Thyroid gland (tissue), 4 donors: ENCODE results near the gene TSPAN1.

ENCODE experiments used
- CTCF ChIP-seq, 6 experiments: fragments of 200-600 bp in 3 of 6; fragments of 450-650 bp in 3 of 6; sonication (generic) in 3 of 6; IDR thresholded peaks; one replicate each; pipeline ENCODE4 v1.5.1; 2016 to 2019; ENCODE audit warnings: antibody characterized with exemption in 6 of 6, mild to moderate bottlenecking in 2 of 6, inconsistent platforms in 1 of 6, moderate library complexity in 1 of 6
- POLR2A ChIP-seq, 2 donors: fragments of 450-650 bp; IDR thresholded peaks; one replicate each; pipeline ENCODE4 v1.6.1; 2017; ENCODE audit warnings: antibody characterized with exemption in 2 of 2, mild to moderate bottlenecking in 2 of 2, moderate library complexity in 1 of 2

- TF ChIP-seq POLR2A (IDR thresholded peaks at IDR 0.05) (no peak), CTCF (IDR thresholded peaks at IDR 0.05) (no peak)
These were observed 16.3 kb downstream of the TSPAN1 start for GRCh38 chr1:46191033-46191701.
